HG03378 (cell line): ENCODE results near the gene ZNF699.
A peak's percentile ranks its signal among the peaks of the same experiment; 100 is the strongest.
"Not testable (repeated sequence)": the region's sequence is repeated elsewhere in the genome, so short reads cannot be mapped to it uniquely, and the experiment has no call there.

Experiments used
- ATAC-seq: cut with Tn5 transposase; IDR thresholded peaks from one replicate; pipeline ENCODE4 v1.9.1; 2021; ENCODE audit warnings: mild to moderate bottlenecking, moderate library complexity; ENCODE audit not compliant: unreplicated experiment

The ZNF699 gene

DNA sequence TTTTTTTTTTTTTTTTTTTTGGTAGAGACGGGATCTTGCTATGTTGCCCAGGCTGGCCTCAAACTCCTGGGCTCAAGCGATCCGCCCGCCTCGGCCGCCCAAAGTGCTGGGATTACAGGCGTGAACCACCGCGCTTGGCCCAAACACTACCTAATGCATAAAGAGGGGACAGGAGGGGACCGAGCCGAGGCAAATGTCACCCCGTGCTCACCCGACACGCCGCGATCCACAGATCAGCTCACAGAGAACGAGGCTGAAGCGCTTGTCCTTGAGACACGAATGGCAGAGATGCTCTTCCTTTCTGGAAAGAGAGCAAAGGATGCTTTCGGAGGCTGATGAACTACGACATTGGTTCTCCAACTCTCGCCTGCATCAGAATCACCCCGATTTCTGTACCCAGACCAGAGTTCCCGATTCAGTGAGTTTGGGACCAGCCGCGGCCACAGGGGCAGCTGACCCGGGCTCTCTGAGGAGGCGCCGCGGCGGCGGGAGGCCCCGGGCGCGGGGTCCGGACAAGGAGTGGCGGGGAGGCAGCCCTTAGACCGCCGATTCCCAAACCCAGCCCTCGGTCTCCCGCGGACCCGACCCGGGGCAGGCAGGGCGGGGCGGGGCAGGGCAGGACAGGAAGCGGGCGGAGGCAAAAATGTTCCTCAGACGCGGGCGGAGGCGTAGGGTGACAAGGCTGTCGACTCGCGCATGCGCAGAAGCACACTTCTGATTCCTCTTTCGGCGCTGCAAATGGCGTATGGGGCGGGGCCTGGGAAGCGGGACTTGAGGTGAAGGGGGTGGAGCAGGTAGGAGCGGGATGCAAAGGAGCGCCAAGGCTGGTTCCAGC is at the start of gene ZNF699:
ZNF699 (minus strand) TSS at position 700 of the 835 bp plus-strand sequence. CDS start 4,719 bp downstream, outside the sequence.
- ATAC-seq: peak; percentile 81

DNA sequence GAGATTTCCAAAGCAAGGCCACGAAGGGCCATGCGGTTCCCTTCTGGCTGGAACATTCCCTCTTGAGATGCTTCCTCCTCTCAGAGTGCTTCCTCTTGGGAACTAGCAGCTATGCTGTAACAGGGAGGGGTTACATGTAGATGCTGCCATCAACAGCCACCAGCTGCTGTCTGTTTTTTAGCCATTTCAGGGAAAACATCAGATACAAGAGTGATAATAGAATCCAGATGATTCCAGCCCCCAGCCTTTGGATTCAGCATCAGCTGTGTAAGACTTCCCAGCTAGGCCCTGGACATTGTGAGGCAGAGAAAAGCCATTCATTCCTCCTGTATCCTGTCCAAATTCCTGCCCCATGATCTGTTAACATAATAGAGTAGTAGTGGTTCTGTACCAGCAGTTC is 45.0 kb upstream of the ZNF699 start:
- ATAC-seq: no peak

DNA sequence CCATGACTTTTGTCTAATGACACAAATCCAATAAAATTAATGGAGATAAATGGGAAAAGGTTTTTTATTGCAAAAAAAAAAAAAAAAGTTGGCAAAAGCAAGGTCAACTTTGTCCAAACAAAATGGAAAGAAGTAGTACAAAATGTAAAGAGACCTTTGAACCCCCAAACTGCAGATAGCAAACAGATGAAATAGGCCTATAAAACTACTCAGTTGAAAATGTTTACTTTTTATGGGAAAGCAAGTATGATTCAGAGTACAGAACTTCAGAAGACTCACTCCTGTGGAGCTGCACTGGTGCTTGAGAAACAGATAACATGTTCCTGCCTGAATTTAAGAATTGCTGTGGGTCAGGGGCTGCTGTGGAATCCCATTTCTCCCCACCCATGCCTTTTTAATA is 43.4 kb upstream of the ZNF699 start:
- ATAC-seq: no peak

DNA sequence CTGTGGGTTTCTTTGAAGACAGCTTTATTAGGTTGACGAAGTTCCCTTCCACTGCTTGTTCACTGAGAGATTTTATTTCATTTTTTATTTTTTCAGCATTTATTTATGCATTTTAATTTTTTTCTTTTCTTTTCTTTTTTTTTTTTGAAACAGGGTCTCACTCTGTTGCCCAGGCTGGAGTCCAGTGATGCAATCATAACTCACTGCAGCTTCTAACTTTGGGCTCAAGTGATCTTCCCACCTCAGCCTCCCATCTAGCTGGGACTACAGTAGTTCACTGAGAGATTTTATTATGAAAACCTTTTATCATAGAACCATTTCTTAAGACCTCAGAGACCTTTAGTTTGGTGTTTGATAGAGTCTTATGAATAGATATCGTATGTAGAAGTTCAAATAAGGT is 42.9 kb upstream of the ZNF699 start:
- no peak for ATAC-seq

DNA sequence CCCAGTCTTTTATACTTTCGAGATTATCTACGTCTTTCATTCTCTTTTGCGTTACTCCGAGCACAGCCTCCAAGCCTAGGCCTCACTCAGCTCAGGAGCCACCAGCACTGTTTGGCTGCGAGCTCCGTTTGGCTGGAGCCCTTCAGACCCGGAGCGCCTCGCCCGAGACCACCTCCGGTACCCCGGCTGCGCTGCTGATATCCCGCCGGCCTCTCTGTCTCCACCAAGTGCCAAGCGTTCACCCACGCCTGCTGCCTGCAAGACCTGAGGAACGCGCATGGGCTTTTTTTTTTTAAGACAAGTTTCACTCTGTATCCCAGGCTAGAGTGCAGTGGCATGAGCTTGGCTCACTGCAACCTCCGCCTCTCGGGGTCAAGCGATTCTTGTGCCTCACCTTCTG is 39.0 kb upstream of the ZNF699 start:
- no peak for ATAC-seq

DNA sequence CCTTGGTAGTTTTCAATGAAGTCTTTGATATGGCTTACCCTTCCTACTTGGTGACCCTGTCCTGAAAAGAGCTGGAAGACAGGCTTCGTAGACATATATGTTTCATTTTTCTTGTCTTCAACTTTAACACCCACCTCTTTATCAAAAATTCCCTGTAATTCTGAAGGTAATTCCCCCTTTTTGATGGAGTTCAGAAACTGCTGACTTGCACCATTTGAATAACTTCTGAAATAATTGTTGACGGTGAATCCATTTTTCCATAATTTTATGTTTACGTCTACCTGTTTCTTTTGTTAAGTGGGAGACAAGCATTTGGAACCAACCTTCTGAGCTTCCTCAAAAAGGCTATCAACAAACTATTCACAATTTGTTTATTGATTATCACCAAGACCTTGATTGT is 38.6 kb upstream of the ZNF699 start:
- ATAC-seq: no peak

DNA sequence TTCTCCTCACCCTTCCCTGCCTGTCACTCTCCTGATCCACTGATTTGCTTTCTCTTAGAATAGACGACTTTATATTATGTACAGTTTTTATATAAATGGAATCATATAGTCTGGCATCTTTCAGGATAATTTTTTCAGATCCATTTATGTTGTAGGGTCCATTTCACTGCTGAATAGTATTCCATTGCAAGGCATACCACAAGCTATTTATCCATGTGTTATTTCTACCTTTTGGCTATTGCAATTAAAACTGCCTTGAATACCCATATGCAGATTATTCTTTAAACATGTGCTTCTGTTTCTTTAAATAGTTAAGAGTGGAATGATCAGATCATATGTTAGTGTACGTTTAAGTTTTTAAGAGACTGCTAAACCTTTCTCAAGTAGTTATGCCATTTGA is 35.4 kb upstream of the ZNF699 start:
- no peak for ATAC-seq

DNA sequence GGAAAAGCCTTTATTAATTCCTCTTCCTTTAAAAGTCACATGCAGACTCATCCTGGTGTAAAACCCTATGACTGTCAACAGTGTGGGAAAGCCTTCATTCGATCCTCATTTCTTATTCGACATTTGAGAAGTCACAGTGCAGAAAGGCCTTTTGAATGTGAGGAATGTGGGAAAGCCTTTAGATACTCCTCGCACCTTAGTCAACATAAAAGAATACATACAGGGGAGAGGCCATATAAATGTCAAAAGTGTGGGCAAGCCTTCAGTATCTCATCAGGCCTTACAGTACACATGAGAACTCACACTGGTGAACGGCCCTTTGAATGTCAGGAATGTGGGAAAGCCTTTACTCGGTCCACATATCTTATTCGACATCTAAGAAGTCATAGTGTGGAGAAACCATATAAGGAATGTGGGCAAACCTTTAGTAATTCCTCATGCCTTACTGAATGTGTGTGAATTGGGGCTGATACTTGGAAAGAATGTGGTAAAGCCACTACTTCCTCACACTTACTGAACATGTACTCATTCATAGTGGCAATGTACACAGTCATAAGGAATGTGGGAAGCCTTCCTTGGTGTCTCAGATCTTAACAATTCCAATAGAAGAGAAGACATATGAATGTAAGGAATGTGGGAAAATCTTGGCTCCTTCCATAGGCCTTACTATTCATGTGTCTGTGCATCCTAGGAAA is 33.1 kb upstream of the ZNF699 start:
- no peak for ATAC-seq

DNA sequence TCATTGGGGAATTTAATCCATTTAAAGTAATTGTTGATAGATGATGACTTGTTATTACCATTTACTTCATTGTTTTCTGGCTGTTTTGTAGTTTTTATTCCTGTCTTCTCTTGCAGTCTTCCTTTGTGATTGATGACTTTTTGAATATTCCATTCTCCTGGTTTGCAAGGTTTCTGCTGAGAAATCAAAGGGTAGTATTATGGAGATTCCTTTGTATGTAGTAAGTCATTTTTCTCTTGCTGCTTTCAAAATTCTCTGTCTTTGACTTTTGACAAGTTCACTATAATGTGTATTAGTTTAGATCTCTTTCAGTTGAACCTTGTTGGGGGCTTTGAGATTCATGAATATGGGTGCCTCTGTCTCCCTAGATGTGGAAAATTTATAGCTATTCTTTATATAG is 20.4 kb upstream of the ZNF699 start:
- no peak for ATAC-seq

DNA sequence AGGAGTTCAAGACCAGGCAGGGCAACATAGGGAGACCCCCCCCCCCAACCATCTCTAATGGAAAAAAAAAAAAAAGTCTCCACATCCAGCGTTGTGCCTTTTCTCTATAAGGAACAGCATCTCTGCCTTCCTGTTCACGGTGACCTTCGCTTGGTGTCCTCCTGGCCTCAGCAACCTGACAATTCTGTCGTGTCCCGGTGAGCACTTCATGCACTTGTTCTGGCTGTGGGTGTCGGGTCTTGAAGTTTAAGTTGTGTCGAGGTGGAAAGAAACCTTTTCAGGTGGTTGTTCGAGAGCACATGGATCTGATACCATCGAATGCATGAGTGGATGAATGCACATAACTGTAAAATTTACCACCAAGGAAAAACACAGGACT is 14.9 kb upstream of the ZNF699 start:
- ATAC-seq: no peak

DNA sequence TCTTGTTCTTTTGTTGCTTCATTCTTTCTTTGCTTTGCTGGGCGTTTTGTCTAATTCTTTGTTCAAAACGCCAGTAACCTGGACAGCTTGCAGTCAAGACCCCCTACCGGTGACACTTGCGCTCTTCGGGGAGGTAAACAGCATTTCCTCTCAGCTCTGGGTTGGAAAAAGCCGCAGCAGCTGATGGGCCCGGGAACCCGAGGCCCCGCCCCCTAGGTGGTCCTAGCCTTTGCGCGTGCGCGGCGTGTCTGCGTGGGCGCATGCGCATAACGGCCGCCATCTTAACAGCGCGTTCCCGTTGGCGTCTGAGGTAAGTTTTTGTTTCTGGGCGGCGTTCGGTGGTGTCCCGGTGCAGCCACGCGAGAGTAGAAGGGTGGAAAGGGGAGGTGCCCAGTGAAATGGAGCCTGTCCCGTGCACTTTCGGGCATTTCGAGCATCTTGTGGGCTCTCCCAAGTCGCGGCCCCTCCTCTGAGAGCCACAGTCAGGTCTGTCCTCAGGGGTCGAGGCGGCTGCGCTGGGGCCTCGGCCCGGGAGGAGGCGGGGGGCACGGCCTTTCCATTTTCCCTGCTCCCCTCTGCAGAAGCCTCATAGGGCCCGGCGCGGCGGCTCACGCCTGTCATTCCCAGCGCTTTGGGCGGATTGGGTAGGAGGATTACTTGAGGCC is 14.4 kb upstream of the ZNF699 start, which contains the start of gene ZNF559:
ZNF559 (plus strand) TSS at position 261 of the 665 bp plus-strand sequence. CDS start 14,371 bp downstream, outside the sequence.
- peak; percentile 91 for ATAC-seq

DNA sequence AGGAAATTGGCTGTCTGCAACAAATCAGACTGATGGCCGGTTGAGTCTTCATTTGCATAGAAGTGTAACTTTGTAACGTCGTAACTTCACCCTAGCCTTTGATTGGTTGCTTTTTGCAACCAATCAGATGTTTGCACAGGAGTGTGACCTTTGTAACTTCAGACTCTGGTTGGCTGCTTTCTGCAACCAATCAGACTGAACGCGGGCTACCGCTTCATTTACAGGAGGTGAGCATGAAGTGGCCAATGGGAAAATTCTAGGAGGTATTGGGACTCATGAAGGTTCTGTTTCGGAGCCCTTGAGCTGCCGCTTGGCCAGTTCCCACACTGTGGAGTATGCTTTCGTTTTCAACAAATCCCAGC is 13.9 kb upstream of the ZNF699 start:
- peak; percentile 30 for ATAC-seq

DNA sequence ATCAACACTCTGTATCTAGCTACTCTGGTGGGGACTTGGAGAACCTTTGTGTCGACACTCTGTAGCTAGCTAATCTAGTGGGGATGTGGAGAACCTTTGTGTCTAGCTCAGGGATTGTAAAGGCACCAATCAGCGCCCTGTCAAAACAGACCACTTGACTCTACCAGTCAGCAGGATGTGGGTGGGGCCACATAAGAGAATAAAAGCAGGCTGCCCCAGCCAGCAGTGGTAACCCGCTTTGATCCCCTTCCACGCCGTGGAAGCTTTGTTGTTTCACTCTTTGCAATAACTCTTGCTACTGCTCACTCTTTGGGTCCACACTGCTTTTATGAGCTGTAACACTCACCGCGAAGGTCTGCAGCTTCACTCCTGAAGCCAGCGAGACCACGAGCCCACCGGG is 12.6 kb upstream of the ZNF699 start:
- ATAC-seq: not testable (repeated sequence)

DNA sequence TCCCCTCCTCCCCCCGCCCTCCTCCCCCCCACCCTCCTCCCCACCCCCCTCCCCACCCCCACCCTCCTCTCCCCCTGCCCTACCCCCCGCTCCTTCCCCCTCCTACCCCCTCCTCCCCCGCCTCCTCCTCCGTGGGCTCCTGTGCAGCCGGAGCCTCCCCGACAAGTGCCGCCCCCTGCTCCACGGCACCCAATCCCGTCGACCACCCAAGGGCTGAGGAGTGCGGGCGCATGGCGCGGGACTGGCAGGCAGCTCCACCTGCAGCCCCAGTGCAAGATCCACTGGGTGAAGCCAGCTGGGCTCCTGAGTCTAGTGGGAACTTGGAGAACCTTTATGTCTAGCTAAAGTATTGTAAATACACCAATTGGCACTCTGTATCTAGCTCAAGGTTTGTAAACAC is 12.1 kb upstream of the ZNF699 start:
- not testable (repeated sequence) for ATAC-seq

DNA sequence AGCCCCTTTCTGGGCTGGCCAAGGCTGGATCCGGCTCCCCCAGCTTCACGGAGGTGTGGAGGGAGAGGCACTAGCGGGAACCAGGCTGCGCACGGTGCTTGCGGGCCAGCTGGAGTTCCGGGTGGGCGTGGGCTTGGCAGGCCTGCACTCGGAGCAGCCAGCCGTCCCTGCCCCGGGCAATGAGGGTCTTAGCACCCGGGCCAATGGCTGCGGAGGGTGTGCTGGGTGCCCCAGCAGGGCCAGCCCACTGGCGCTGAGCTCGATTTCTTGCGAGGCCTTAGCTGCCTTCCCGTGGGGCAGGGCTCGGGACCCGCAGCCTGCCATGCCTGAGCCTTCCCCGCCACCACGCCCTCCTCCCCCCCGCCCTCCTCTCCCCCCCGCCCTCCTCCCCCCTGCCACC is 11.7 kb upstream of the ZNF699 start:
- ATAC-seq: no peak

DNA sequence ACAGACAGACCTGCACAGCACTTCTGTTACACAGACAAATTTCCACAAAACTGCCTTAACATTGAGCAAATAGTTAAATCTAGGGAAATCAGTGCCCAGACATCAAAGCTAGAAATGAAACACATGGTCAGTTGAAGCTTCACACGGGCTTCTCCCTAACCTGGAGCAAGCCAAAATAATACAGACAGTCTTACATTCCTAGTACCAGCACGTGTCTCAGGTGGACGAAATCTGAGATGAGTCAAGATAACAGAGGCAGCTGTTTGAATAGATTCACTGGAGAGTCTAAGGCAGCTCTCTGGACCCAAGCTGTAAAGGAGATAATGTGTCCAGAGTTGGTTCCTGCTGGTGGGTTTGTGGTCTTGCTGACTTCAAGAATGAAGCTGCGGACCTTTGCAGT is 4.1 kb upstream of the ZNF699 start:
- ATAC-seq: no peak

DNA sequence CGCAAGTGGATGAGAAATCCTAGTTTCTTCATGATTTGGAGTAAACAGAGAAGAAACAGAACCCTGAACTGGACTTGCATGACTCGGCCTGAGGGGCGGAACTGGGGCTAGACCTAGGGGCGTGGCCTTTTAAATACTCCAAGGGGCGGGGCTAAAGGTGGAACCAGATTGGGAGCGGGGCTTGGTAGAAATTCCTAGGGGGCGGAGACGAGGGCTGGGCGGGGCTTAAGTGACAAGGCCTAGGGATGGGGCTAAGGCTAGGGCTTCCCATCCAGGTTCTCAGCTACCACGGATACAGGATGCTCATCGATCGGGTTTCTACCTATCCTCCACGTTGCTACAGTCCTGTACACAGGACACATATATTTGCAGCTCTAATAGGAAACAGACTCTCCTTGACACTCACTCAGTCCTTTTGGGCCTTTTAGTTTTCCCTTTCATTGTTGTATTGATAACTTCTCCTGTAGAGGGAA is 372 bp upstream of the ZNF699 start:
- ATAC-seq: peak; percentile 44

DNA sequence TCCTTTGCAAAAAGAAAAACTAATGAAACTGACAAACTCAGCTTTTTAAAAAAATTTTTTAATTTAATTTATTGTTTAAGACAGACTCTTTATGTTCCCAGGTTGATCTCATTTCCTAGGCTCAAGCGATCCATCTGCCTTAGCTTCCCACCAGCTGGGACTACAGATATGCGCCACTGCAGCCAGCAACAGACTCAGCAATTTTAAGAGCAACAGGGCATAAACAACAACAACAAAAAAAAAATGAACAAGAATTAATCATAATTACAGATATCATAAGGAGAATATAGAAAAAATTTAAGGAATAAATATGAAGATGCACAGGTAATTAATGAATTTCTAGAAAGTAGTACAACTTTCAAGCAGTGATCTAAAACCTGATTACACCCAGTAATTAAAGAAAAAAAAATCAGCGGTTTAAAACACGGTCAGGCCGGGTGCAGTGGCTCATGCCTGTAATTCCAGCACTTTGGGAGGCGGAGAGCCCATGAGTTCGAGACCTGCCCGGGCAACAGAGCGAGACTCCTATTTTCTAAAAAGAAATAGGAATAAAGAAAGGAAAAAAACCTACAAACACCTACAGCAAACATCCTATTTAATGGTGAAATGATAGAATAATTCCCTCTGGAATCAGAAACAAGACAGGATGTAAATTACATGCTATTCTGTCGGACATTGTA is 1.4 kb downstream of the ZNF699 start:
- no peak for ATAC-seq

DNA sequence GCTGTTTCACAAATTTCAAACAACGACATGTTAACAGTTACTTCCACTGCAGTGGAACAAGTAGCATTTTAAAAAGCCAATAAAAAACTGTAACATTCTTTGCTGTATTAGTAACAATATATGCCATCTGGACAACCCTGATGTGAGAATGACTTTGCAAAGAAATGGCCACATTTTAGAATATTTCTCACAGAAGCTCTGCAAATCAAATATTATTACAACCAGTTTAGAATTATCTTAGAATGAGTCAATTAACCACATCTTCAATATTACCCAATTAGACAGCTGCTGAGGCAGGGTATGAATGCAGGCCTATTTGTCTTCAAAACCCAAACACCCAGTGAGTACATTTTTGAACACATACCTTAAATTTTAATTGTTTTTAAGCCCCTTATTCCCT is 3.2 kb downstream of the ZNF699 start:
- ATAC-seq: no peak

DNA sequence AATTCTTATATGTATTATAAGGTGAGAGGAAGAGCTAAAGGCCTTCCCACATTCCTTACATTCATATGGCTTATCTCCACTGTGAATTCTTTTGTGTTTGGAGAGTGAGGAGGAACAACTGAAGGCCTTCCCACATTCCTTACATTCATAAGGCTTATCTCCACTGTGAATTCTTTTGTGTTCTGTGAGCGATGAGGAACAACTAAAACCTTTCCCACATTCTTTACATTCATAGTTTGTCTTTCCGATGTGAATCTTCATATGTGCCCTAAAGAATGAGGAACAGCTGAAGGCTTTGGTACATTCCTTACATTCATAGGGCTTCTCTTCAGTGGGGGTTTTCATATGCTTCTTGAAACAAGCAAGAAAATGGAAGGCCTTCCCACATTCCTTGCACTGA is 13.3 kb downstream of the ZNF699 start:
- no peak for ATAC-seq

DNA sequence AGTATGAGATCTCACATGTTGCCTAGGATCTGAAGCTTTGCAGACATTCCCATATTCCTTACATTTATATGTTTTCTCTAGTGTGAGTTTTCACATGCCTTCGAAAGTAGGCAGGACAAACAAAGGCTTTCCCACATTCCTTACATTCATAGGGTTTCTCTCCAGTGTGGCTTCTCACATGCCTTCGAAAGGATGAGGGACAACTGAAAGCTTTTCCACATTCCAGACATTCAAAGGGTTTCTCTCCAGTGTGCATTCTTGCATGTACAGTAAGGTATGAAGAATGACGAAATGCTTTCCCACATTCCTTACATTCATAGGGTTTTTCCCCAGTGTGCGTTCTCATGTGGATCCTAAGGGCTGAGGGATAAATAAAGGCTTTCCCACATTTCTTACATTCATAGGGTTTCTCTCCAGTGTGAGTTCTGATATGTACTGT is 14.2 kb downstream of the ZNF699 start:
- no peak for ATAC-seq
